Neuronal stem cell (in vitro differentiated cells): ENCODE measurements around the gene CRADD.

ENCODE experiments used
- DNase-seq: peaks from one replicate; pipeline ENCODE4 v3.0.0-alpha.2; 2013; ENCODE audit warnings: low spot score
- H2AFZ ChIP-seq: one replicate; pipeline ENCODE4 v1.6.1; 2013; ENCODE audit warnings: mild to moderate bottlenecking, low read length, inconsistent platforms
- H2AK5ac ChIP-seq: 2 replicates; pipeline ENCODE4 v1.6.1; 2013; ENCODE audit warnings: low read depth, mild to moderate bottlenecking, inconsistent platforms, low read length, moderate library complexity, mixed read lengths
- H2BK120ac ChIP-seq: 2 replicates; pipeline ENCODE4 v1.6.1; 2013; ENCODE audit warnings: low read depth, mild to moderate bottlenecking, inconsistent platforms, low read length, moderate library complexity, mixed read lengths
- H2BK12ac ChIP-seq: one replicate; pipeline ENCODE4 v1.6.1; 2013; ENCODE audit warnings: low read length, inconsistent platforms
- H2BK15ac ChIP-seq: 2 replicates; pipeline ENCODE4 v1.6.1; 2013; ENCODE audit warnings: mild to moderate bottlenecking, low read length, inconsistent platforms, mixed read lengths
- H2BK5ac ChIP-seq: one replicate; pipeline ENCODE4 v1.6.1; 2013; ENCODE audit warnings: inconsistent platforms, mild to moderate bottlenecking, low read length, moderate library complexity
- H3K14ac ChIP-seq: one replicate; pipeline ENCODE4 v1.6.1; 2013; ENCODE audit warnings: low read length, inconsistent platforms
- H3K18ac ChIP-seq: 2 replicates; pipeline ENCODE4 v1.6.1; 2013; ENCODE audit warnings: low read length, inconsistent platforms
- H3K23ac ChIP-seq: 2 replicates; pipeline ENCODE4 v1.6.1; 2013; ENCODE audit warnings: low read depth, mild to moderate bottlenecking, mixed read lengths, low read length, inconsistent platforms; ENCODE audit not compliant: poor library complexity
- H3K27ac ChIP-seq: replicated peaks from 3 replicates; pipeline ENCODE4 v1.5.1; 2013; ENCODE audit warnings: low read length, inconsistent platforms
- H3K27me3 ChIP-seq, 3 experiments: 2 replicates each; pipeline ENCODE4 v1.6.1; 2013; ENCODE audit warnings: low read length in 3 of 3, mild to moderate bottlenecking in 2 of 3, inconsistent platforms in 1 of 3, low read depth in 1 of 3, mixed read lengths in 1 of 3, moderate library complexity in 1 of 3; ENCODE audit not compliant: control insufficient read depth in 3 of 3, insufficient read depth in 3 of 3
- H3K36me3 ChIP-seq, 2 donors: replicated peaks in 1 of 2; 2 replicates each; pipeline ENCODE4 v1.6.1; 2013; ENCODE audit warnings: low read length in 2 of 2; ENCODE audit not compliant: control insufficient read depth in 2 of 2, insufficient read depth in 2 of 2
- H3K4ac ChIP-seq: 2 replicates; pipeline ENCODE4 v1.6.1; 2013; ENCODE audit warnings: inconsistent platforms, mild to moderate bottlenecking, low read length, moderate library complexity
- H3K4me1 ChIP-seq, 2 donors: 1 replicate in 1 of 2; 2 replicates in 1 of 2; pipeline ENCODE4 v1.6.1; 2013; ENCODE audit warnings: low read length in 2 of 2, low read depth in 1 of 2; ENCODE audit not compliant: control insufficient read depth in 2 of 2, insufficient read depth in 1 of 2
- H3K4me2 ChIP-seq: one replicate; pipeline ENCODE4 v1.6.1; 2013; ENCODE audit warnings: mild to moderate bottlenecking, low read length, inconsistent platforms; ENCODE audit not compliant: insufficient read depth, poor library complexity, severe bottlenecking
- H3K4me3 ChIP-seq, 2 donors: 2 replicates each; pipeline ENCODE4 v1.5.1; 2013; ENCODE audit warnings: low read length in 2 of 2, mild to moderate bottlenecking in 2 of 2, inconsistent platforms in 1 of 2, moderate library complexity in 1 of 2
- H3K79me1 ChIP-seq: one replicate; pipeline ENCODE4 v1.6.1; 2013; ENCODE audit warnings: low read depth, mild to moderate bottlenecking, inconsistent platforms, low read length, moderate library complexity
- H3K9ac ChIP-seq: one replicate; pipeline ENCODE4 v1.6.1; 2013; ENCODE audit warnings: mild to moderate bottlenecking, low read depth, low read length, inconsistent platforms; ENCODE audit not compliant: poor library complexity
- H3K9me3 ChIP-seq, 2 donors: replicated peaks in 1 of 2; 2 replicates each; pipeline versions ENCODE3 to v1.6.1; 2013; ENCODE audit warnings: low read length in 2 of 2, mild to moderate bottlenecking in 2 of 2, inconsistent platforms in 1 of 2, low read depth in 1 of 2, mixed read lengths in 1 of 2, moderate library complexity in 1 of 2; ENCODE audit not compliant: control insufficient read depth in 2 of 2, insufficient read depth in 1 of 2
- H4K8ac ChIP-seq: one replicate; pipeline ENCODE4 v1.6.1; 2013; ENCODE audit warnings: low read depth, mild to moderate bottlenecking, inconsistent platforms, low read length, moderate library complexity
- H4K91ac ChIP-seq: one replicate; pipeline ENCODE4 v1.6.1; 2013; ENCODE audit warnings: low read length, low read depth, mild to moderate bottlenecking, inconsistent platforms; ENCODE audit not compliant: poor library complexity
- WGBS, 2 donors: extraction: QIAGEN DNeasy Blood & Tissue Kit; methylation state at CpG; one replicate each; pipeline ENCODE4 v1.1.7; 2013; ENCODE audit warnings: missing lambda C conversion rate in 2 of 2, mixed read lengths in 1 of 2; ENCODE audit not compliant: insufficient read length in 2 of 2, insufficient replicate concordance in 1 of 2; ENCODE audit errors: extremely low coverage in 2 of 2; 5-methylcytosine and 5-hydroxymethylcytosine counted together

Gene CRADD

GRCh38 chr12:93642751-93643150, 34.4 kb upstream of the CRADD start:
- H3K36me3 ChIP-seq: no peaks in the 10 kb centered on the region
- no peak overlapping the region for H2AK5ac ChIP-seq
- H2BK120ac ChIP-seq: no peak overlapping the region
- no peak overlapping the region for H3K4ac ChIP-seq
- no peak overlapping the region for H4K91ac ChIP-seq
- H4K8ac ChIP-seq: no peak overlapping the region
- no peak for DNase-seq
- no peak overlapping the region for H3K4me3 ChIP-seq
- WGBS, 2 donors: no CpG with 5 or more reads among the region's 1 CpG
- no peak overlapping the region for H2BK5ac ChIP-seq
- no peak overlapping the region for H3K14ac ChIP-seq
- no peaks in the 10 kb centered on the region for H3K4me1 ChIP-seq
- H3K79me1 ChIP-seq: no peaks in the 10 kb centered on the region
- H3K9me3 ChIP-seq: peaks cover 0 to 1% of the 10 kb centered on the region in 2 donors
- no peak overlapping the region for H3K4me2 ChIP-seq
- no peak overlapping the region for H2BK12ac ChIP-seq
- no peak overlapping the region for H3K9ac ChIP-seq
- no peak overlapping the region for H3K27ac ChIP-seq
- no peak overlapping the region for H2AFZ ChIP-seq
- H3K18ac ChIP-seq: no peak overlapping the region
- no peaks in the 10 kb centered on the region for H3K27me3 ChIP-seq
- no peak overlapping the region for H3K23ac ChIP-seq
- no peak overlapping the region for H2BK15ac ChIP-seq

DNA sequence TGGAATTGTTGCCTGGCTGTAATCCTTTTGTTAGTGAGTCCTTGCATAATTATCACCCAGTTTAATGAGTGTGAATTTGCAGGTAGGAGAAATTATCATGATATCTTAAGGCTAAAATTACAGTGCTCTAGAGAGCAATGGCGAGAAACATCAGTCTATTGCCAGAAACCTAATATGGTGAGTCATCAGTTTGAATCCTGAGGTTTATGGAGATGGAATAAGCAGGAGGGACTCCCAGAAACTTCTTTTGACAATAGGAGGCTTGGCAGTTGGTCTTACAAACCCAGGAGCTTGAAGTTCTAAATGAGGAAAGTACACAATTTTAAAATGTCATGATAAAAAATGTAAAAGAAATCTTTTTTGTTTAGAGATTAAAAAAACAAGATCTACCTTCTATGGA, 31.5 kb upstream of the CRADD start:
- Histone ChIP-seq H3K9me3 (peaks cover 0 to 1% of the 10 kb centered on the region in 2 donors), H4K91ac (no peak overlapping the region), H2AFZ (no peak overlapping the region), H3K18ac (no peak overlapping the region), H2BK12ac (no peak overlapping the region), H3K4ac (no peak overlapping the region), H3K23ac (no peak overlapping the region), H3K4me3 (no peak overlapping the region), H2AK5ac (no peak overlapping the region), H3K9ac (no peak overlapping the region), H3K27ac (no peak overlapping the region), H3K4me2 (no peak overlapping the region), H3K27me3 (no peaks in the 10 kb centered on the region), H3K36me3 (no peaks in the 10 kb centered on the region), H3K79me1 (no peaks in the 10 kb centered on the region), H2BK120ac (no peak overlapping the region), H3K14ac (no peak overlapping the region), H2BK5ac (no peak overlapping the region), H2BK15ac (no peak overlapping the region), H4K8ac (no peak overlapping the region), H3K4me1 (no peaks in the 10 kb centered on the region)
- WGBS, 2 donors: no CpG with 5 or more reads among the region's 1 CpG
- no peak for DNase-seq

DNA sequence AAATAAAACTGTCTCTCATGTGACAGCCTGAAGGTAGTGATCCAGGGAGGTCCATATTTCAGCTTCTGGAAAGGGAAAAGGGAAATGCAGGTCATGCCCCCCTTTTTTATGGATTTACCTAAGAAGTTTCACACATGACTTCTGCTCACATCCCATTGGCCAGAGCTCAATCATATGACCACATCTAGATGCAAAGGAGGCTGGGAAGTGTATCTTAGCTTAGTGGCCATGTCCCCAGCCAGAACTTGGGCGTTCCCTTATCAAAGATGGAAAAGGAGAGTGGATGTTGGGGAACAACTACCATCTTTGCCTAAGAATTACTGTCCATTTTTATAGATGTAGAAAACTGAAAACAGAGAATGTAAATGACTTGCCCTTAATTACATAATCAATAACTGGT, 26.5 kb upstream of the CRADD start:
- peaks cover 0 to 5% (median 0%) of the 10 kb centered on the region in 3 experiments for H3K27me3 ChIP-seq
- no peak for DNase-seq
- no peak overlapping the region for H2BK120ac ChIP-seq
- no peak overlapping the region for H3K27ac ChIP-seq
- no peak overlapping the region for H2AFZ ChIP-seq
- H3K4me3 ChIP-seq: no peak overlapping the region
- no CpG with 5 or more reads among the region's 1 CpG for WGBS, 2 donors
- no peak overlapping the region for H3K18ac ChIP-seq
- H3K9ac ChIP-seq: no peak overlapping the region
- no peaks in the 10 kb centered on the region for H3K36me3 ChIP-seq
- H3K4me2 ChIP-seq: no peak overlapping the region
- H2AK5ac ChIP-seq: no peak overlapping the region
- H2BK5ac ChIP-seq: no peak overlapping the region
- no peak overlapping the region for H4K8ac ChIP-seq
- no peak overlapping the region for H3K4ac ChIP-seq
- H3K79me1 ChIP-seq: no peaks in the 10 kb centered on the region
- H4K91ac ChIP-seq: no peak overlapping the region
- H3K4me1 ChIP-seq: no peaks in the 10 kb centered on the region
- no peak overlapping the region for H2BK15ac ChIP-seq
- no peak overlapping the region for H3K23ac ChIP-seq
- H3K14ac ChIP-seq: no peak overlapping the region
- no peaks in the 10 kb centered on the region for H3K9me3 ChIP-seq
- H2BK12ac ChIP-seq: no peak overlapping the region

DNA sequence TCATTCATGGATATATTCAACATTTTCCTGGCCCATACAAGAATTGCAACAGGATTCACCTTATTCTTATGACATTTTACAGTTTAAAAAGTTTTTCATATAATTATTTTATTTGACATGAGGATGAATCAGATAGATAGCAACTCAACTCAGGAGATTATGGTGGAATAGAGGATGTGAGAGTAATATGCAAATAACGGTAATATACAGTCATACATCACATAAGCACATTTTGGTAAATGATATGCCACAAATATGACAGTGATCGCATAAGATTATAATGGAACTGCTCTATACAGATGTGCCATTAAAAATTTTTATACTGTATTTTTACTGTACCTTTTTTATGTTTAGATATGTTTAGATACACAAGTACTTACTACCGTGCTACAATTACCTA, 24.1 kb upstream of the CRADD start:
- no peak overlapping the region for H3K4me2 ChIP-seq
- H3K4me3 ChIP-seq: no peak overlapping the region
- no peaks in the 10 kb centered on the region for H3K36me3 ChIP-seq
- DNase-seq: no peak
- peaks cover 0 to 9% (median 0%) of the 10 kb centered on the region in 3 experiments for H3K27me3 ChIP-seq
- H3K4me1 ChIP-seq: no peaks in the 10 kb centered on the region
- H2BK12ac ChIP-seq: no peak overlapping the region
- no CpG with 5 or more reads among the region's 3 CpGs for WGBS, 2 donors
- H4K8ac ChIP-seq: no peak overlapping the region
- no peak overlapping the region for H4K91ac ChIP-seq
- no peak overlapping the region for H2AFZ ChIP-seq
- no peak overlapping the region for H3K4ac ChIP-seq
- no peaks in the 10 kb centered on the region for H3K79me1 ChIP-seq
- no peak overlapping the region for H2BK15ac ChIP-seq
- H2BK5ac ChIP-seq: no peak overlapping the region
- H2BK120ac ChIP-seq: no peak overlapping the region
- H3K23ac ChIP-seq: no peak overlapping the region
- H3K9ac ChIP-seq: no peak overlapping the region
- H2AK5ac ChIP-seq: no peak overlapping the region
- H3K18ac ChIP-seq: no peak overlapping the region
- no peaks in the 10 kb centered on the region for H3K9me3 ChIP-seq
- no peak overlapping the region for H3K14ac ChIP-seq
- H3K27ac ChIP-seq: no peak overlapping the region
